HepG2 (cell line): ENCODE measurements around the gene BCAR3. TPM values are rescaled to one million over a fixed set of nuclear protein-coding genes. Genes with fewer than 3 reads are reported as not detected.

Source experiments
- ADNP ChIP-seq: sonication (generic); formaldehyde crosslinking; IDR thresholded peaks from 2 replicates; pipeline ENCODE4 v1.4.0; 2020; ENCODE audit warnings: missing genetic modification reagents
- EED ChIP-seq: sonication (generic); formaldehyde crosslinking; IDR thresholded peaks from 2 replicates; pipeline ENCODE4 v1.5.0; 2020; ENCODE audit warnings: mild to moderate bottlenecking, missing genetic modification reagents
- KDM2A ChIP-seq: sonication (generic); formaldehyde crosslinking; IDR thresholded peaks from 2 replicates; pipeline ENCODE4 v1.4.0; 2020; ENCODE audit warnings: low read depth, missing genetic modification reagents, borderline replicate concordance
- RAD21 ChIP-seq: fragments of 450-650 bp; formaldehyde crosslinking; IDR thresholded peaks from 2 replicates; pipeline ENCODE4 v1.5.0; 2020; ENCODE audit warnings: mild to moderate bottlenecking
- RCOR2 ChIP-seq: IDR thresholded peaks from 2 replicates; pipeline ENCODE4 v1.6.1; 2016; ENCODE audit warnings: missing biosample characterization, missing genetic modification reagents
- RNF219 ChIP-seq: sonication (generic); formaldehyde crosslinking; IDR thresholded peaks from 2 replicates; pipeline ENCODE4 v1.5.0; 2020; ENCODE audit warnings: mild to moderate bottlenecking, missing genetic modification reagents
- SALL1 ChIP-seq: sonication (generic); formaldehyde crosslinking; IDR thresholded peaks from 2 replicates; pipeline ENCODE4 v1.8.0; 2022; ENCODE audit warnings: mild to moderate bottlenecking, missing genetic modification reagents
- SKI ChIP-seq: fragments of 450-650 bp; IDR thresholded peaks from one replicate; pipeline ENCODE4 v1.6.1; 2018; ENCODE audit warnings: mild to moderate bottlenecking; ENCODE audit not compliant: partially characterized antibody
- TAF1 ChIP-seq: sonication (generic); formaldehyde crosslinking; IDR thresholded peaks from 2 replicates; pipeline ENCODE4 v1.4.0; 2020; ENCODE audit warnings: missing genetic modification reagents
- TEAD2 ChIP-seq: sonication (generic); formaldehyde crosslinking; IDR thresholded peaks from 2 replicates; pipeline ENCODE4 v1.9.0; 2021; ENCODE audit warnings: missing genetic modification reagents
- UBTF ChIP-seq: sonication (generic); formaldehyde crosslinking; IDR thresholded peaks from 2 replicates; pipeline ENCODE4 v1.4.0; 2020; ENCODE audit warnings: mild to moderate bottlenecking, missing genetic modification reagents
- XRCC5 ChIP-seq: fragments of 200-400 bp; formaldehyde crosslinking; optimal IDR thresholded peaks from 2 replicates; pipeline ENCODE3; 2017; ENCODE audit warnings: mild to moderate bottlenecking, low read length
- ZBTB14 ChIP-seq: sonication (generic); formaldehyde crosslinking; IDR thresholded peaks from 2 replicates; pipeline ENCODE4 v1.4.0; 2020; ENCODE audit warnings: missing genetic modification reagents
- ZFX ChIP-seq: sonication (generic); formaldehyde crosslinking; IDR thresholded peaks from 2 replicates; pipeline ENCODE4 v1.4.0; 2020; ENCODE audit warnings: mild to moderate bottlenecking, low read depth, missing genetic modification reagents, moderate library complexity
- ZFY ChIP-seq: sonication (generic); formaldehyde crosslinking; IDR thresholded peaks from 2 replicates; pipeline ENCODE4 v1.4.0; 2020; ENCODE audit warnings: missing genetic modification reagents
- ZNF331 ChIP-seq: sonication (generic); formaldehyde crosslinking; IDR thresholded peaks from 2 replicates; pipeline ENCODE4 v1.4.0; 2020; ENCODE audit warnings: missing genetic modification reagents
- ZNF572 ChIP-seq: sonication (generic); formaldehyde crosslinking; IDR thresholded peaks from 2 replicates; pipeline ENCODE4 v1.5.1; 2020; ENCODE audit warnings: mild to moderate bottlenecking, missing genetic modification reagents
- ZNF670 ChIP-seq: sonication (generic); formaldehyde crosslinking; IDR thresholded peaks from 2 replicates; pipeline ENCODE4 v1.8.0; 2022; ENCODE audit warnings: mild to moderate bottlenecking, missing genetic modification reagents, borderline replicate concordance
- ZNF772 ChIP-seq: sonication (generic); formaldehyde crosslinking; IDR thresholded peaks from 2 replicates; pipeline ENCODE4 v1.5.0; 2020; ENCODE audit warnings: mild to moderate bottlenecking, missing genetic modification reagents
- ZSCAN25 ChIP-seq: sonication (generic); formaldehyde crosslinking; IDR thresholded peaks from 2 replicates; pipeline ENCODE4 v1.8.0; 2022; ENCODE audit warnings: mild to moderate bottlenecking, missing genetic modification reagents
- polyA plus RNA-seq, 8 experiments: library from polyadenylated mRNA; depleted of rRNA in 3 of 8; stranded (reverse) in 7 of 8; unstranded in 1 of 8; fragments of >200 nt; fragmentation: Illumina TruSeq in 4 of 8; extraction: Trizol in 4 of 8; gene quantifications; 2 replicates each; pipeline versions ENCODE4 v1.2.1 to v1.2.3, GENCODE V29; 2011 to 2016; ENCODE audit warnings: low read depth in 4 of 8, missing spikeins in 1 of 8, mixed read lengths in 1 of 8; ENCODE audit not compliant: insufficient read depth in 1 of 8
- total RNA-seq, 5 experiments: library from RNA; depleted of rRNA; stranded (reverse); fragments of >200 nt; fragmentation: Illumina TruSeq; extraction: Trizol; gene quantifications; 2 replicates each; pipeline ENCODE4 v1.2.3, GENCODE V29; 2016; ENCODE audit warnings: low read depth in 1 of 5
- TF ChIP-seq, protein P1 (sequence below): sonication (generic); formaldehyde crosslinking; IDR thresholded peaks from 2 replicates; pipeline ENCODE4 v1.9.0; 2022; ENCODE audit warnings: missing genetic modification reagents, mild to moderate bottlenecking, borderline replicate concordance

BCAR3 gene
- total and polyA plus RNA-seq, 2 of the 13 experiments (the other 11 are each of a cell fraction or from before 2014, with no cell fraction given), result 3.6 to 4.8 TPM

DNA sequence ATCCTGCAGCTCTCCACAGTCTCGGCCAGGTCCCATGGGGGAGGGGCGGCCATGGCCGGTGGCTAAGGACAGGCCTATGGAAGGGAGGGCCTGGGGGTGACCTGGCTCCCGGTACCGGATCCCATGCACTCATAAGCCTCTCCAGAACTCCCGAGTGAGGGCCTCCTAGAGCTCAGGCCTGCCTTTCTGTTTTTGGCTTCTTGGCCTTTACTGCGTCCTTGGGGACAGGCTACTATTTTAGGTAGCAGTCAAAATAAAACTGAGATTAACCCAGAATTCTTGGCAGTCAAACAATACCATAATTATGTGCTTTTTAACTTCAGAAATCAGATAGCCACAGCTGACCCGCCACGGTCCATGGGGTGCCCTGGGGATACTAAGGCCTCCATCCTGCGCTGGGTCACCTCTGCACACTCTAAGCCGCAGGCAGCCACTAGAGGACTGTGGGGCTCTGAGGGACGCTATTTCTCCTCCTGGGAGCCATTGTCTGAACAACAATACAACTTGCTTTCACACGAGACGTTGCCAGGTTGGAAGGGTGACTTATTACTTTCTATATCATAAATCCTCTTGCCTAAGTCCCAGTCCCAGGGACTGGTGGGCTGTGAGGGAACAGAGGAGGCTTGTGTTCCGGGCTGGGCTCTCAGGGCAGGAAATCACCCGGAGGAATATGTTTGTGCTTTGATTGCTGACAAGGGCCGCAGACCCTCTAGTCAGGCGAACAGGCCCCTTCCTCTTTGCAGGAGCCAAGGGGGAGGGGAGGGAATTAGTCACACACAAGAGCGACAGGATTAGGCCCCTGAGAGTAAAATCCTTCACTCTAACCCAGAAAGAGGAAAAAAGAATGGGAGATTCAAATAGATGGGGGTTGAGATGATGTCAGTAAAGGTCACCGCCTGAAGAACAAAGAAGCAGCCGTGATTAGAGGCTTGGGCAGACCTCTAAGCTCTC lies 40.7 kb upstream of the BCAR3 start (continued):
- no peak for TF ChIP-seq ZNF772 (CRISPR knock-in tag)
- TF ChIP-seq ADNP (CRISPR knock-in tag), result no peak
- no peak for TF ChIP-seq RCOR2
- peak; percentile 17; the same call in 1 of the 2 replicates for TF ChIP-seq KDM2A
- TF ChIP-seq ZNF331 (CRISPR knock-in tag), result no peak
- TF ChIP-seq, protein P1, sequence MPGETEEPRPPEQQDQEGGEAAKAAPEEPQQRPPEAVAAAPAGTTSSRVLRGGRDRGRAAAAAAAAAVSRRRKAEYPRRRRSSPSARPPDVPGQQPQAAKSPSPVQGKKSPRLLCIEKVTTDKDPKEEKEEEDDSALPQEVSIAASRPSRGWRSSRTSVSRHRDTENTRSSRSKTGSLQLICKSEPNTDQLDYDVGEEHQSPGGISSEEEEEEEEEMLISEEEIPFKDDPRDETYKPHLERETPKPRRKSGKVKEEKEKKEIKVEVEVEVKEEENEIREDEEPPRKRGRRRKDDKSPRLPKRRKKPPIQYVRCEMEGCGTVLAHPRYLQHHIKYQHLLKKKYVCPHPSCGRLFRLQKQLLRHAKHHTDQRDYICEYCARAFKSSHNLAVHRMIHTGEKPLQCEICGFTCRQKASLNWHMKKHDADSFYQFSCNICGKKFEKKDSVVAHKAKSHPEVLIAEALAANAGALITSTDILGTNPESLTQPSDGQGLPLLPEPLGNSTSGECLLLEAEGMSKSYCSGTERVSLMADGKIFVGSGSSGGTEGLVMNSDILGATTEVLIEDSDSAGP, result 0 out of 2 replicates have a peak, but pooled peaks have one; percentile 18
- TF ChIP-seq ZSCAN25, result no peak
- TF ChIP-seq ZNF572, result no peak
- no peak for TF ChIP-seq ZBTB14 (CRISPR knock-in tag)
- TF ChIP-seq UBTF (CRISPR knock-in tag), result no peak
- peak; percentile 23; the same call in 1 of the 2 replicates for TF ChIP-seq ZFY (CRISPR knock-in tag)
- peak; percentile 11; the same call in 1 of the 2 replicates for TF ChIP-seq SALL1
- 0 out of 2 replicates have a peak, but pooled peaks have one; percentile 20 for TF ChIP-seq ZFX (CRISPR knock-in tag)
- 0 out of 2 replicates have a peak, but pooled peaks have one; percentile 26 for TF ChIP-seq RAD21
- TF ChIP-seq EED (CRISPR knock-in tag), result no peak
- TF ChIP-seq TEAD2 (CRISPR knock-in tag), result no peak
- TF ChIP-seq SKI, result no peak
- TF ChIP-seq XRCC5, result peak; percentile 34
- TF ChIP-seq TAF1 (CRISPR knock-in tag), result 0 out of 2 replicates have a peak, but pooled peaks have one; percentile 24
- no peak for TF ChIP-seq ZNF670
- TF ChIP-seq RNF219 (CRISPR knock-in tag), result 0 out of 2 replicates have a peak, but pooled peaks have one; percentile 31
